K562 (cell line): ENCODE measurements around the gene WDPCP. TPM values are rescaled to one million over a fixed set of nuclear protein-coding genes. Genes with fewer than 3 reads are reported as not detected.

ENCODE experiments used
- BCLAF1 ChIP-seq, 2 experiments: fragments of 450-650 bp in 1 of 2; IDR thresholded peaks; 2 replicates each; pipeline ENCODE4 v1.6.1; 2011 to 2017; ENCODE audit warnings: low read depth in 2 of 2, antibody characterized with exemption in 1 of 2, borderline replicate concordance in 1 of 2, low read length in 1 of 2, mild to moderate bottlenecking in 1 of 2, mixed read lengths in 1 of 2; ENCODE audit not compliant: control insufficient read depth in 1 of 2
- CBFA2T3 ChIP-seq: fragments of 450-650 bp; IDR thresholded peaks from 2 replicates; pipeline ENCODE4 v1.6.1; 2017
- CTBP1 ChIP-seq: fragments of 450-650 bp; IDR thresholded peaks from 2 replicates; pipeline ENCODE4 v1.6.1; 2016; ENCODE audit warnings: borderline replicate concordance
- DIDO1 ChIP-seq: fragments of 450-650 bp; IDR thresholded peaks from 2 replicates; pipeline ENCODE4 v1.6.1; 2016; ENCODE audit warnings: low read depth, missing biosample characterization, missing genetic modification characterization
- ETV1 ChIP-seq: fragments of 450-650 bp; conservative IDR thresholded peaks from 2 replicates; pipeline ENCODE4 v1.6.1; 2016; ENCODE audit warnings: missing genetic modification characterization, control low read depth, low read depth, missing compliant biosample characterization
- ETV5 ChIP-seq: sonication (generic); formaldehyde crosslinking; IDR thresholded peaks from 2 replicates; pipeline ENCODE4 v1.4.0; 2020; ENCODE audit warnings: low read depth, mild to moderate bottlenecking, missing genetic modification reagents
- GABPB1 ChIP-seq: sonication (generic); formaldehyde crosslinking; IDR thresholded peaks from 2 replicates; pipeline ENCODE4 v1.8.0; 2022; ENCODE audit warnings: mild to moderate bottlenecking, missing genetic modification reagents
- GTF2E2 ChIP-seq: fragments of 200-800 bp; sonication (Bioruptor generic); IDR thresholded peaks from 2 replicates; pipeline ENCODE4 v1.6.1; 2016; ENCODE audit warnings: missing genetic modification characterization, missing compliant biosample characterization
- LEF1 ChIP-seq: fragments of 450-650 bp; IDR thresholded peaks from 2 replicates; pipeline ENCODE4 v1.6.1; 2016; ENCODE audit warnings: mild to moderate bottlenecking
- MYC ChIP-seq, 2 experiments: fragments of 250-450 bp in 1 of 2; sonication (Bioruptor Pico) in 1 of 2; IDR thresholded peaks; 2 replicates each; pipeline versions ENCODE4 v1.5.1 to v1.6.1; 2012 to 2021; ENCODE audit warnings: low read depth in 2 of 2, borderline replicate concordance in 1 of 2, improper control_type of control experiment in 1 of 2, low read length in 1 of 2, mild to moderate bottlenecking in 1 of 2, moderate library complexity in 1 of 2
- NCOA2 ChIP-seq, 2 experiments: fragments of 450-650 bp; IDR thresholded peaks; 2 replicates each; pipeline ENCODE4 v1.6.1; 2018; ENCODE audit warnings: mild to moderate bottlenecking in 2 of 2, moderate library complexity in 1 of 2; ENCODE audit not compliant: partially characterized antibody in 2 of 2
- NUFIP1 ChIP-seq: fragments of 450-650 bp; IDR thresholded peaks from 2 replicates; pipeline ENCODE4 v1.6.1; 2018; ENCODE audit not compliant: partially characterized antibody
- SMARCA4 ChIP-seq: fragments of 450-650 bp; IDR thresholded peaks from 2 replicates; pipeline ENCODE4 v1.6.1; 2016
- SOX6 ChIP-seq: fragments of 450-650 bp; IDR thresholded peaks from 2 replicates; pipeline ENCODE4 v1.6.1; 2014; ENCODE audit warnings: mild to moderate bottlenecking
- TAF7 ChIP-seq: fragments of 450-650 bp; IDR thresholded peaks from 2 replicates; pipeline ENCODE4 v1.6.1; 2016; ENCODE audit warnings: missing genetic modification characterization, missing compliant biosample characterization
- TAL1 ChIP-seq: fragments of 450-650 bp; IDR thresholded peaks from 2 replicates; pipeline ENCODE4 v1.6.1; 2016; ENCODE audit warnings: mild to moderate bottlenecking
- WHSC1 ChIP-seq: IDR thresholded peaks from one replicate; pipeline ENCODE4 v1.6.1; 2012; ENCODE audit warnings: low read length, control low read depth, inconsistent platforms
- ZBTB34 ChIP-seq: fragments of 250-450 bp; sonication (Bioruptor Pico); IDR thresholded peaks from 2 replicates; pipeline ENCODE4 v1.8.0; 2021; ENCODE audit warnings: mild to moderate bottlenecking, moderate library complexity
- ZNF133 ChIP-seq: fragments of 250-450 bp; sonication (Bioruptor Pico); IDR thresholded peaks from 2 replicates; pipeline ENCODE4 v1.4.0; 2020; ENCODE audit warnings: mild to moderate bottlenecking
- ZNF3 ChIP-seq: fragments of 250-450 bp; sonication (Bioruptor Pico); IDR thresholded peaks from 2 replicates; pipeline ENCODE4 v1.5.0; 2021; ENCODE audit warnings: mild to moderate bottlenecking, moderate library complexity
- polyA plus RNA-seq, 8 experiments: library from polyadenylated mRNA; depleted of rRNA in 4 of 8; stranded (reverse) in 5 of 8; unstranded in 3 of 8; fragments of >200 nt; fragmentation: Nextera tagmentation in 2 of 8; fragmentation: Illumina TruSeq in 1 of 8; extraction: Ambion mirVana in 2 of 8; extraction: Trizol in 1 of 8; gene quantifications; 2 replicates each; pipeline versions ENCODE4 v1.2.1 to v1.2.3, GENCODE V29; 2011 to 2014; ENCODE audit warnings: inconsistent platforms in 1 of 8, missing spikeins in 1 of 8
- total RNA-seq, 7 experiments: library from RNA; depleted of rRNA in 6 of 7; stranded (reverse); fragments of >200 nt in 6 of 7; fragmentation: Illumina TruSeq in 2 of 7; extraction: Trizol in 2 of 7; gene quantifications; 2 replicates each; pipeline versions ENCODE4 v1.2.1 to v1.2.3, GENCODE V29; 2011 to 2021; ENCODE audit warnings: low replicate concordance in 1 of 7
- TF ChIP-seq, protein P1 (sequence below), 2 experiments: IDR thresholded peaks in 1 of 2; conservative IDR thresholded peaks in 1 of 2; 2 replicates each; pipeline ENCODE4 v1.6.1; 2016; ENCODE audit warnings: low read depth in 2 of 2, mild to moderate bottlenecking in 1 of 2, missing compliant biosample characterization in 1 of 2, missing genetic modification characterization in 1 of 2, moderate library complexity in 1 of 2

WDPCP gene
- total and polyA plus RNA-seq, 9 of the 15 experiments (the other 6 are each of a cell fraction or from before 2014, with no cell fraction given), result 1.4 to 6.4 (median 5.5) TPM

GRCh38 chr2:63434024-63435001 is 154.0 kb downstream of the WDPCP start (continued):
- TF ChIP-seq GTF2E2 (tag), result no peak
- no peak for TF ChIP-seq ETV1 (tag)
- TF ChIP-seq CBFA2T3, result peak; percentile 89
- TF ChIP-seq MYC (IDR thresholded peaks at IDR 0.05; ENCODE audit: low read depth, low read length), result no peak
- no peak for TF ChIP-seq MYC (CRISPR knock-in tag; IDR thresholded peaks at IDR 0.05; ENCODE audit: borderline replicate concordance, low read depth)
- TF ChIP-seq DIDO1 (tag), result no peak
- TF ChIP-seq, protein P1, sequence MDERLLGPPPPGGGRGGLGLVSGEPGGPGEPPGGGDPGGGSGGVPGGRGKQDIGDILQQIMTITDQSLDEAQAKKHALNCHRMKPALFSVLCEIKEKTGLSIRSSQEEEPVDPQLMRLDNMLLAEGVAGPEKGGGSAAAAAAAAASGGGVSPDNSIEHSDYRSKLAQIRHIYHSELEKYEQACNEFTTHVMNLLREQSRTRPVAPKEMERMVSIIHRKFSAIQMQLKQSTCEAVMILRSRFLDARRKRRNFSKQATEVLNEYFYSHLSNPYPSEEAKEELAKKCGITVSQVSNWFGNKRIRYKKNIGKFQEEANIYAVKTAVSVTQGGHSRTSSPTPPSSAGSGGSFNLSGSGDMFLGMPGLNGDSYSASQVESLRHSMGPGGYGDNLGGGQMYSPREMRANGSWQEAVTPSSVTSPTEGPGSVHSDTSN (CRISPR knock-in tag; IDR thresholded peaks at IDR 0.05; ENCODE audit: low read depth), result no peak
- TF ChIP-seq, protein P1 (tag; conservative IDR thresholded peaks at IDR 0.05; ENCODE audit: low read depth), result peak; percentile 86
- no peak for TF ChIP-seq ZNF3 (CRISPR knock-in tag)
- TF ChIP-seq NCOA2 (IDR thresholded peaks at IDR 0.05; ENCODE audit: partially characterized antibody in 2 of 2), result no peak
- no peak for TF ChIP-seq SMARCA4
- no peak for TF ChIP-seq ETV5 (CRISPR knock-in tag)
- TF ChIP-seq LEF1, result no peak
- TF ChIP-seq ZBTB34 (CRISPR knock-in tag), result no peak
- TF ChIP-seq SOX6, result 0 out of 2 replicates have a peak, but pooled peaks have one; percentile 20
- TF ChIP-seq WHSC1, result no peak
- no peak for TF ChIP-seq NUFIP1
- peak; percentile 69 for TF ChIP-seq TAL1
- TF ChIP-seq TAF7 (tag), result no peak
- TF ChIP-seq BCLAF1 (IDR thresholded peaks at IDR 0.05; ENCODE audit: borderline replicate concordance in 1 of 2, control insufficient read depth in 1 of 2, low read depth in 2 of 2, low read length in 1 of 2), result no peak
- TF ChIP-seq ZNF133, result no peak
- no peak for TF ChIP-seq CTBP1
- TF ChIP-seq GABPB1, result no peak
